ENCODE measurements around the gene AHDC1.
A peak's percentile ranks its signal among the peaks of the same experiment; 100 is the strongest.

AHDC1 gene

DNA sequence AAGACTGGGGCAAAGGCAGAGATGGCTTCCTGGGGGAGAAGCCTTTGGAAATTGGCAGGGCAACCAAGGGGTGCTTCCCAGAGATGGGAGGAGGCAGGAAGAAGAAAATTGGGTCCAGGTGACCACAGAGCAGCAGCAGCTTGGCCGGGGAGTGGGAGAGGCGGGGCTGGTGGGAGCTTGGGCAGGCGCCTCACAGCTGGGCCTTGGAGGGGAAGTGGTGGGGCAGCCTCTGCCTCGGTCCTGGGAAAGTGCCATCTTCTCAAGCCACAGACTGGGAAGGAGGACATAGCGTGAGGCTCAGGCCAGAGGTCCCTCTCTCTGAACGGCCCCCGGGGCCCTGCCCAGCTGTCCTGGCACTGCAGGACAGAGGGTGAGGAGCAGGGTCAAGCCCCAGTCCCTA is 90.0 kb downstream of the AHDC1 start:
- ATAC-seq: no peak
- TF ChIP-seq, protein P1, sequence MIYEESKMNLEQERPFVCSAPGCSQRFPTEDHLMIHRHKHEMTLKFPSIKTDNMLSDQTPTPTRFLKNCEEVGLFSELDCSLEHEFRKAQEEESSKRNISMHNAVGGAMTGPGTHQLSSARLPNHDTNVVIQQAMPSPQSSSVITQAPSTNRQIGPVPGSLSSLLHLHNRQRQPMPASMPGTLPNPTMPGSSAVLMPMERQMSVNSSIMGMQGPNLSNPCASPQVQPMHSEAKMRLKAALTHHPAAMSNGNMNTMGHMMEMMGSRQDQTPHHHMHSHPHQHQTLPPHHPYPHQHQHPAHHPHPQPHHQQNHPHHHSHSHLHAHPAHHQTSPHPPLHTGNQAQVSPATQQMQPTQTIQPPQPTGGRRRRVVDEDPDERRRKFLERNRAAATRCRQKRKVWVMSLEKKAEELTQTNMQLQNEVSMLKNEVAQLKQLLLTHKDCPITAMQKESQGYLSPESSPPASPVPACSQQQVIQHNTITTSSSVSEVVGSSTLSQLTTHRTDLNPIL (CRISPR knock-in tag; IDR thresholded peaks at IDR 0.05; ENCODE audit: low read depth): no peak

DNA sequence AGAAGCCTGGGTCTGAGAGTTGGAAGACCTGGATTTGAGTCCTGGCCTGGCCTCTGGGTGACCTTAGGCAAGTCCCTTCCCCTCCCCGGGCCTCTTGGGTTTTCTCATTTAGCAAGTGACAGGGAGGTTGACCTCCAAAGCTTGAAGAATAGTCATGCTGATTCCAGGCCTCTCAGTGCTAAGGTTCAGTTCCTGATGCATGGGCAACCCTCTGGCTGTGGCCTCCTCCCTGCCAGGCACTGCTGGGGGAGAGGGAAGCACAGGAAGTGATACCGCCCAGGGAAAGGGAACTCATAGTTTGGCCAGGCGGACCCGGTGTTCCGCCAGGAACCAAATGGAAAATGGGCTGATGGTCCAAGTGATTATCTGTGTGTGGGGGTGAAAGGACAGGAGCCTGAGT is 90.4 kb downstream of the AHDC1 start:
- TF ChIP-seq GLIS3 (CRISPR knock-in tag; IDR thresholded peaks at IDR 0.05) (no peak), ZNF565 (CRISPR knock-in tag; conservative IDR thresholded peaks at IDR 0.05; ENCODE audit: low read depth) (no peak), ZFP3 (CRISPR knock-in tag; IDR thresholded peaks at IDR 0.05) (no peak), CSDC2 (CRISPR knock-in tag; IDR thresholded peaks at IDR 0.05) (no peak), PPARA (CRISPR knock-in tag; IDR thresholded peaks at IDR 0.05; ENCODE audit: borderline replicate concordance) (no peak), RARB (CRISPR knock-in tag; IDR thresholded peaks at IDR 0.05) (no peak), ARNTL (CRISPR knock-in tag; IDR thresholded peaks at IDR 0.05; ENCODE audit: borderline replicate concordance, low read depth) (no peak)
- TF ChIP-seq, protein P2, sequence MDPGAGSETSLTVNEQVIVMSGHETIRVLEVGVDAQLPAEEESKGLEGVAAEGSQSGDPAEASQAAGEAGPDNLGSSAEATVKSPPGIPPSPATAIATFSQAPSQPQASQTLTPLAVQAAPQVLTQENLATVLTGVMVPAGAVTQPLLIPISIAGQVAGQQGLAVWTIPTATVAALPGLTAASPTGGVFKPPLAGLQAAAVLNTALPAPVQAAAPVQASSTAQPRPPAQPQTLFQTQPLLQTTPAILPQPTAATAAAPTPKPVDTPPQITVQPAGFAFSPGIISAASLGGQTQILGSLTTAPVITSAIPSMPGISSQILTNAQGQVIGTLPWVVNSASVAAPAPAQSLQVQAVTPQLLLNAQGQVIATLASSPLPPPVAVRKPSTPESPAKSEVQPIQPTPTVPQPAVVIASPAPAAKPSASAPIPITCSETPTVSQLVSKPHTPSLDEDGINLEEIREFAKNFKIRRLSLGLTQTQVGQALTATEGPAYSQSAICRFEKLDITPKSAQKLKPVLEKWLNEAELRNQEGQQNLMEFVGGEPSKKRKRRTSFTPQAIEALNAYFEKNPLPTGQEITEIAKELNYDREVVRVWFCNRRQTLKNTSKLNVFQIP (CRISPR knock-in tag; IDR thresholded peaks at IDR 0.05; ENCODE audit: borderline replicate concordance, low read depth): no peak
- ATAC-seq: no peak

DNA sequence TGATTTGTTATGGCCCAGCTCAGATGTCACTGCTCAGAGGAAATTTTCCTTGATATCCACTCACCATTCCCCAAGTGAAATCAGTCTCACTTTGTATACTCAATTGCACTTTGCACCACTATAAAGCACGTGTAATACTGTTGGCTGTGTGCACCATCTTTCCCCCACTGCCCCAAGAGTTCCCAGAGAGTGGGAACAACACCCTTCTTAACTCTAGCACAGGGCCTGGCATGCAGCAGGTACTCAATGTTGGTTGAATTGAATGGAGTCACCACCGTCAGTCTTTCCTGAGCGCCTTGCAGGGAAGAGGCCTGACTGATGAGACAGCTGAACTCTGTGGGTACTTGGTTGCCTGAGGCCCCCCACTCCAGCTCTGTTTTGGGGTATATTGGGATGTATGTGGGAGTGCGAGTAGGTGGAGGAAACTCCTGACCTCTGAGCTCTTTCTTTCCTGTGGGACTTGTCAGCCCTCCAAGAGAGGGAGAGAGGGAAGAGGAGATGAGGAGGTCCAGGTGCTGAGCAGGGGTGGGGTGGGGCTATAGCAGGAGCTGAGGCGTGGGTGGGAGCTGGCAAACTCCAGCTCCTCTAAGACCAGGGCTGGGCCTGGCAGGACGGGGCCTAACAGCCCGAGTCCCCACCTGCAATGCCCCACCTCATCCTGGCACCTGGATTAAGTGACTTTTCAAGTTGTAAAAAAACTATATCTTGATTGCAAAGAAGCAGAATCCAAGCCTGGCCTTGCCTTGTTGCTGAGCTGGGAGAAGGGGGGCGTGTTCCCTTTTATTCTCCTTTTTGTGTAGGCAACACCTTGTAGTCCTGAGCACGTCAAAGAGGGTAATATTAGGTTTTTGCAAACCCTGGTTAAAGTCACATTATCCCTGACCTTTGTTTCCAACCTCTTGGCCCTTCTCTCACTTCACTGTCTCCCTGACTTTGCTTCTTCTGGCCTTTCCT is 94.5 kb downstream of the AHDC1 start:
- no peak for TF ChIP-seq OSR1 (CRISPR knock-in tag; IDR thresholded peaks at IDR 0.05)
- no peak for ATAC-seq

DNA sequence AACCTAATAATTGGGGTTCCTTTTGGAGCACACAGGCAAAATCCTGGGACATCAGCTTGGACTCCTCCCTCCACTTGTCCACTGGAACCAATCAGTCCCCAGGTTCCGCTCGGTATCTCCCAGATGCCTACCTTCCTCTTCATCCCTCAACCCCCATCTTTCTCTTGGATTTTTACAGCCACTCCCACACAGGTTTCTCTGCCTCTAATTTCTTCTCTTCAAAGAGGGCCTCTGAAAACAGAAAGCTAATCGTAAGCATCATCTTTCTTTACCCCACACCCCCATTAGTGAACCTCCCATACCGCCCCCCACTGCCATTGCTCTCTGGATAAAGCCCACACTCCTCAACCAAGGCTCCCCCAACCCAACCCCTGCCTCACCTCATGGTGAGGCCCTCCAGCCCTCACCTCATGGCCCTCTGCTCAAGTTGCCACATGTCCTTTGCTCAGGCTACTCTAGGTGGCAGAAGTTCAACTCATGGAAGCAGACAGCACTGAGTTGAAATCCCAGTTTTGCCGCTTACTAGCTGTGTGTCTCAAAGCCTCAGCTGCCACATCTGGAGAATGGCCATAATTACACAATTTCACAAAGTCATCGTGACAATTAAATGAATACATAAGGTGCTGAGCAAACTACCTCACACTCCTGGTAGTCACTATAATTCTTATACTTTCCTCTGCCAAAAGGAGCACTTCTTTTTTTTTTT is 95.8 kb downstream of the AHDC1 start:
- TF ChIP-seq BACH2 (CRISPR knock-in tag; IDR thresholded peaks at IDR 0.05; ENCODE audit: borderline replicate concordance) (no peak), ZFP30 (CRISPR knock-in tag; IDR thresholded peaks at IDR 0.05) (no peak), GLIS3 (CRISPR knock-in tag; IDR thresholded peaks at IDR 0.05) (no peak), ZNF70 (CRISPR knock-in tag; IDR thresholded peaks at IDR 0.05) (no peak), OSR1 (CRISPR knock-in tag; IDR thresholded peaks at IDR 0.05) (no peak), ZFP3 (CRISPR knock-in tag; IDR thresholded peaks at IDR 0.05) (no peak)
- TF ChIP-seq, protein P3, sequence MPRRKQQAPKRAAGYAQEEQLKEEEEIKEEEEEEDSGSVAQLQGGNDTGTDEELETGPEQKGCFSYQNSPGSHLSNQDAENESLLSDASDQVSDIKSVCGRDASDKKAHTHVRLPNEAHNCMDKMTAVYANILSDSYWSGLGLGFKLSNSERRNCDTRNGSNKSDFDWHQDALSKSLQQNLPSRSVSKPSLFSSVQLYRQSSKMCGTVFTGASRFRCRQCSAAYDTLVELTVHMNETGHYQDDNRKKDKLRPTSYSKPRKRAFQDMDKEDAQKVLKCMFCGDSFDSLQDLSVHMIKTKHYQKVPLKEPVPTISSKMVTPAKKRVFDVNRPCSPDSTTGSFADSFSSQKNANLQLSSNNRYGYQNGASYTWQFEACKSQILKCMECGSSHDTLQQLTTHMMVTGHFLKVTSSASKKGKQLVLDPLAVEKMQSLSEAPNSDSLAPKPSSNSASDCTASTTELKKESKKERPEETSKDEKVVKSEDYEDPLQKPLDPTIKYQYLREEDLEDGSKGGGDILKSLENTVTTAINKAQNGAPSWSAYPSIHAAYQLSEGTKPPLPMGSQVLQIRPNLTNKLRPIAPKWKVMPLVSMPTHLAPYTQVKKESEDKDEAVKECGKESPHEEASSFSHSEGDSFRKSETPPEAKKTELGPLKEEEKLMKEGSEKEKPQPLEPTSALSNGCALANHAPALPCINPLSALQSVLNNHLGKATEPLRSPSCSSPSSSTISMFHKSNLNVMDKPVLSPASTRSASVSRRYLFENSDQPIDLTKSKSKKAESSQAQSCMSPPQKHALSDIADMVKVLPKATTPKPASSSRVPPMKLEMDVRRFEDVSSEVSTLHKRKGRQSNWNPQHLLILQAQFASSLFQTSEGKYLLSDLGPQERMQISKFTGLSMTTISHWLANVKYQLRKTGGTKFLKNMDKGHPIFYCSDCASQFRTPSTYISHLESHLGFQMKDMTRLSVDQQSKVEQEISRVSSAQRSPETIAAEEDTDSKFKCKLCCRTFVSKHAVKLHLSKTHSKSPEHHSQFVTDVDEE (CRISPR knock-in tag; IDR thresholded peaks at IDR 0.05): no peak

DNA sequence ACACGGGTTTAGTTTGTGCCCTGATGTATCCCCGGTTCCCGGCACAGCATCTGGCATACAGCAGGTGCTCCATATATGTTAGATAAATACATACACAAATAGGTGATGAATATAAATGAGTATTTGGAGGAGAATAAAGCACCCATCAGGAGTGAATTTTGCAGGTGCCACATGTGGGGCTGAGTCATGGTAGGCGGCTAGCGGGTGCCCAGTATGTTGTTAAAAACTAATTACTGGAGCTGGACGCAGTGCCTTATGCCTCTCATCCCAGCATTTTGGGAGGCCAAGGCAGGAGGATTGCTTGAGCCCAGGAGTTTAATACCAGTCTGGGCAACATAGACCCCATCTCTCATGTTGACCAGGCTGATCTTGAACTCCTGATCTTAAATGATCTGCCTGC is 97.2 kb downstream of the AHDC1 start:
- no peak for ATAC-seq

More for the DNA sequence above, 95.8 kb downstream of the AHDC1 start:
- ATAC-seq: peak; percentile 31; the same call in 1 of the 3 replicates

DNA sequence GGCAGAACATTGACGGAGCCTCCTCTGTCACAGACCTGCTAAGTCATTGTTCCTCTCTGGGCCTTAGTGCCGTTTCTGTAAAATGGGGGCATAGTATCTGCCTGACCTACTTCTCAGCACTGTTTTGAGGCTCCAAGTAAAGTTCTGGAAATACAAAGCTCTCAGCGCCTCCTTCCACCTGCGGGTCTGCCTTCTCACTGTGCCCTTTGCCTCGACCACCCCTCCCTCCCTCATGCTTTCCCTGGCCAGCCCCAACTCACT is 98.6 kb downstream of the AHDC1 start:
- TF ChIP-seq, protein P4, sequence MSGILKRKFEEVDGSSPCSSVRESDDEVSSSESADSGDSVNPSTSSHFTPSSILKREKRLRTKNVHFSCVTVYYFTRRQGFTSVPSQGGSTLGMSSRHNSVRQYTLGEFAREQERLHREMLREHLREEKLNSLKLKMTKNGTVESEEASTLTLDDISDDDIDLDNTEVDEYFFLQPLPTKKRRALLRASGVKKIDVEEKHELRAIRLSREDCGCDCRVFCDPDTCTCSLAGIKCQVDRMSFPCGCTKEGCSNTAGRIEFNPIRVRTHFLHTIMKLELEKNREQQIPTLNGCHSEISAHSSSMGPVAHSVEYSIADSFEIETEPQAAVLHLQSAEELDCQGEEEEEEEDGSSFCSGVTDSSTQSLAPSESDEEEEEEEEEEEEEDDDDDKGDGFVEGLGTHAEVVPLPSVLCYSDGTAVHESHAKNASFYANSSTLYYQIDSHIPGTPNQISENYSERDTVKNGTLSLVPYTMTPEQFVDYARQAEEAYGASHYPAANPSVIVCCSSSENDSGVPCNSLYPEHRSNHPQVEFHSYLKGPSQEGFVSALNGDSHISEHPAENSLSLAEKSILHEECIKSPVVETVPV (CRISPR knock-in tag; IDR thresholded peaks at IDR 0.05): no peak
- TF ChIP-seq PPARA (CRISPR knock-in tag; IDR thresholded peaks at IDR 0.05; ENCODE audit: borderline replicate concordance): no peak
- no peak for TF ChIP-seq SNAI2 (CRISPR knock-in tag; IDR thresholded peaks at IDR 0.05)
- no peak for TF ChIP-seq ZNF565 (CRISPR knock-in tag; conservative IDR thresholded peaks at IDR 0.05; ENCODE audit: low read depth)
- TF ChIP-seq ESRRG (CRISPR knock-in tag; IDR thresholded peaks at IDR 0.05): no peak
- no peak for TF ChIP-seq BACH2 (CRISPR knock-in tag; IDR thresholded peaks at IDR 0.05; ENCODE audit: borderline replicate concordance)
- no peak for ATAC-seq

More for the DNA sequence above, 97.2 kb downstream of the AHDC1 start:
- TF ChIP-seq RARB (CRISPR knock-in tag; IDR thresholded peaks at IDR 0.05) (no peak), ZFP30 (CRISPR knock-in tag; IDR thresholded peaks at IDR 0.05) (no peak)

All from SK-N-SH treated with all-trans-retinoic acid at 6 μM for 48 hours (cell line).